Ishikawa (cell line): ENCODE data around the gene PTPRJ.

Experiments used
- CEBPB ChIP-seq: IDR thresholded peaks from 2 replicates; pipeline ENCODE4 v1.6.1; 2012
- CREB1 ChIP-seq: IDR thresholded peaks from 2 replicates; pipeline ENCODE4 v1.6.1; 2012; ENCODE audit warnings: low read depth
- EGR1 ChIP-seq: IDR thresholded peaks from 2 replicates; pipeline ENCODE4 v1.6.1; 2012
- EP300 ChIP-seq: IDR thresholded peaks from 2 replicates; pipeline ENCODE4 v1.6.1; 2012; ENCODE audit warnings: borderline replicate concordance
- FOXM1 ChIP-seq: IDR thresholded peaks from 2 replicates; pipeline ENCODE4 v1.6.1; 2012; ENCODE audit warnings: low read depth, borderline replicate concordance
- NFIC ChIP-seq: IDR thresholded peaks from 2 replicates; pipeline ENCODE4 v1.6.1; 2012
- RAD21 ChIP-seq: IDR thresholded peaks from 2 replicates; pipeline ENCODE4 v1.6.1; 2012; ENCODE audit warnings: low read depth
- TAF1 ChIP-seq: IDR thresholded peaks from 2 replicates; pipeline ENCODE4 v1.6.1; 2012; ENCODE audit warnings: low read depth, mild to moderate bottlenecking
- TCF12 ChIP-seq: IDR thresholded peaks from 2 replicates; pipeline ENCODE4 v1.6.1; 2012; ENCODE audit warnings: low read depth
- TEAD4 ChIP-seq: IDR thresholded peaks from 2 replicates; pipeline ENCODE4 v1.6.1; 2012
- YY1 ChIP-seq: IDR thresholded peaks from 2 replicates; pipeline ENCODE4 v1.6.1; 2012; ENCODE audit warnings: low read depth
- ZBTB7A ChIP-seq: IDR thresholded peaks from 2 replicates; pipeline ENCODE4 v1.6.1; 2012; ENCODE audit warnings: low read depth
- TF ChIP-seq, protein P1 (sequence below): IDR thresholded peaks from 2 replicates; pipeline ENCODE4 v1.6.1; 2012
- TF ChIP-seq, protein P2 (sequence below): IDR thresholded peaks from 2 replicates; pipeline ENCODE4 v1.6.1; 2012
- TF ChIP-seq, protein P3 (sequence below): IDR thresholded peaks from 2 replicates; pipeline ENCODE4 v1.6.1; 2012; ENCODE audit warnings: low read depth, mild to moderate bottlenecking

The PTPRJ gene

GRCh38 chr11:48044577-48044976 is 64.2 kb downstream of the PTPRJ start:
- TF ChIP-seq EGR1 (no peak), CEBPB (no peak), CREB1 (no peak), RAD21 (no peak), YY1 (no peak), TAF1 (no peak), NFIC (no peak), FOXM1 (no peak), EP300 (no peak)
- TF ChIP-seq, protein P1, sequence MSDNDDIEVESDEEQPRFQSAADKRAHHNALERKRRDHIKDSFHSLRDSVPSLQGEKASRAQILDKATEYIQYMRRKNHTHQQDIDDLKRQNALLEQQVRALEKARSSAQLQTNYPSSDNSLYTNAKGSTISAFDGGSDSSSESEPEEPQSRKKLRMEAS, result no peak
- TF ChIP-seq, protein P2, sequence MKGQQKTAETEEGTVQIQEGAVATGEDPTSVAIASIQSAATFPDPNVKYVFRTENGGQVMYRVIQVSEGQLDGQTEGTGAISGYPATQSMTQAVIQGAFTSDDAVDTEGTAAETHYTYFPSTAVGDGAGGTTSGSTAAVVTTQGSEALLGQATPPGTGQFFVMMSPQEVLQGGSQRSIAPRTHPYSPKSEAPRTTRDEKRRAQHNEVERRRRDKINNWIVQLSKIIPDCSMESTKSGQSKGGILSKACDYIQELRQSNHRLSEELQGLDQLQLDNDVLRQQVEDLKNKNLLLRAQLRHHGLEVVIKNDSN, result no peak
- TF ChIP-seq, protein P3, sequence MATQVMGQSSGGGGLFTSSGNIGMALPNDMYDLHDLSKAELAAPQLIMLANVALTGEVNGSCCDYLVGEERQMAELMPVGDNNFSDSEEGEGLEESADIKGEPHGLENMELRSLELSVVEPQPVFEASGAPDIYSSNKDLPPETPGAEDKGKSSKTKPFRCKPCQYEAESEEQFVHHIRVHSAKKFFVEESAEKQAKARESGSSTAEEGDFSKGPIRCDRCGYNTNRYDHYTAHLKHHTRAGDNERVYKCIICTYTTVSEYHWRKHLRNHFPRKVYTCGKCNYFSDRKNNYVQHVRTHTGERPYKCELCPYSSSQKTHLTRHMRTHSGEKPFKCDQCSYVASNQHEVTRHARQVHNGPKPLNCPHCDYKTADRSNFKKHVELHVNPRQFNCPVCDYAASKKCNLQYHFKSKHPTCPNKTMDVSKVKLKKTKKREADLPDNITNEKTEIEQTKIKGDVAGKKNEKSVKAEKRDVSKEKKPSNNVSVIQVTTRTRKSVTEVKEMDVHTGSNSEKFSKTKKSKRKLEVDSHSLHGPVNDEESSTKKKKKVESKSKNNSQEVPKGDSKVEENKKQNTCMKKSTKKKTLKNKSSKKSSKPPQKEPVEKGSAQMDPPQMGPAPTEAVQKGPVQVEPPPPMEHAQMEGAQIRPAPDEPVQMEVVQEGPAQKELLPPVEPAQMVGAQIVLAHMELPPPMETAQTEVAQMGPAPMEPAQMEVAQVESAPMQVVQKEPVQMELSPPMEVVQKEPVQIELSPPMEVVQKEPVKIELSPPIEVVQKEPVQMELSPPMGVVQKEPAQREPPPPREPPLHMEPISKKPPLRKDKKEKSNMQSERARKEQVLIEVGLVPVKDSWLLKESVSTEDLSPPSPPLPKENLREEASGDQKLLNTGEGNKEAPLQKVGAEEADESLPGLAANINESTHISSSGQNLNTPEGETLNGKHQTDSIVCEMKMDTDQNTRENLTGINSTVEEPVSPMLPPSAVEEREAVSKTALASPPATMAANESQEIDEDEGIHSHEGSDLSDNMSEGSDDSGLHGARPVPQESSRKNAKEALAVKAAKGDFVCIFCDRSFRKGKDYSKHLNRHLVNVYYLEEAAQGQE, result no peak

DNA sequence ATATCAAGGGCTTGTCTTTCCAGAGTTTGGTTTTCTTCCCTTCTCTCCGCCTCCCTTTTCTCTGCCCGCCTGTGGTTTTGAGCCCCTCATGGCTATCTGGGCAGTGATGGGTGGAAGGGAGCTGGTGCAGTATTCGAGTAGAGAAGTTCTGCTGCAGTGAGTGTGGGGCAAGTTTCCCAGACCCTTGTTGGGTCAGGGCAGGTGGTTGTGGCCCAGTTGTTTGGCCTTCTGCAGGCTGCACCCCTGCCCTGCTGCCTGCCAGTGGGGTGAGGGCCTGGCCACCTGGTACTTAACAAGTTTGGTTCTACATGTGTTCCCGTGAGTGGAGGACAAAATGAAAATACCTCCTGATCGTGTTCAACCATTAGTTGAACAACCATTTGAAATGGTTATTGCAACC is 65.2 kb downstream of the PTPRJ start:
- no peak for TF ChIP-seq CEBPB
- TF ChIP-seq TAF1, result no peak
- TF ChIP-seq RAD21, result no peak
- no peak for TF ChIP-seq FOXM1
- TF ChIP-seq, protein P3, result no peak
- no peak for TF ChIP-seq TCF12
- TF ChIP-seq CREB1, result no peak
- TF ChIP-seq, protein P2, result no peak
- TF ChIP-seq, protein P1, result no peak
- TF ChIP-seq TEAD4, result no peak
- TF ChIP-seq EGR1, result no peak
- no peak for TF ChIP-seq EP300
- TF ChIP-seq ZBTB7A, result no peak
- no peak for TF ChIP-seq NFIC
- no peak for TF ChIP-seq YY1

DNA sequence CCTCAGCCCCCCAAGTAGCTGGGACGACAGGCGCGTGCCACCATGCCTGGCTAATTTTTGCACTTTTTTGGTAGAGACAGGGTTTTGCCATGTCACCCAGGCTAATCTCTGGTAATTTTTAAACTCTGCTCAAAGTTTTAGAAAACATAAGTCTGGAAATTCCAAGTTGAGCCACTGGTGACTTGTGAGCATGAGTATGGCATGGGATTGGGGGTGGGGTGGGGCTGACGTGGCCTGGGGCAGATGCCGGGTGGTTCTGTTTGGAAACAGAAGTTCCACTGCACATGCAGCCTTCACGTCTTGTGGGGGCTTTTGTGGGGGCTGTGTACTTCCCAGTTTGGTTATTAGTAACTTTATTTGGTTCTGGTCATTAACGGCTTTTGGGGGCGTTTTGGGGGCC is 67.3 kb downstream of the PTPRJ start:
- TF ChIP-seq CEBPB (no peak), TCF12 (no peak)

DNA sequence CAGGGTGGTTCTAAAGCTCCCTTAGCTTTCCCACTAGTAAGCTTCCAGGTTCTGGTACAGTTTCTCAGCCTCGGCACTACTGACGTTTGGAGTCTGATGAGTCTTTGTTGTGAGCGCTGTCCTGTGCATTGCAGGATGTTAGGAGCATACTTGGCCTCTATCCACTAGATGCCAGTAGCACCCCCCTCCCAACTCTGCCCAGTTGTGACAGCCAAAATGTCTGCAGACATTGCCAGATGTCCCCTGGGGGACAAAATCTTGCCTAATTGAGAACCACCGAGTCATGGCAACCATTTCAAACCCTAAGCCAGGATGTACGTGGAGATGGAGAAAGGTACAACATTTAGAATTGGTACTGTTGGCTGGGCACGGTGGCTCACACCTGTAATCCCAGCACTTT is 68.7 kb downstream of the PTPRJ start:
- TF ChIP-seq, protein P3, result no peak
- TF ChIP-seq TAF1 (no peak), TCF12 (no peak), YY1 (no peak), CREB1 (no peak), NFIC (no peak), ZBTB7A (no peak), EP300 (no peak), CEBPB (no peak), RAD21 (no peak), EGR1 (no peak), TEAD4 (no peak), FOXM1 (no peak)
- TF ChIP-seq, protein P2, result no peak
- TF ChIP-seq, protein P1, result no peak
